Measurements from ENCODE around the gene NUB1.
A peak's percentile ranks its signal among the peaks of the same experiment; 100 is the strongest.
"Not testable (repeated sequence)": the region's sequence is repeated elsewhere in the genome, so short reads cannot be mapped to it uniquely, and the experiment has no call there.

Gene NUB1

GRCh38 chr7:151341357-151342101 lies at the start of gene NUB1:
TSS of gene NUB1 (plus strand) at chr7:151341812. CDS start at chr7:151345350, 3,538 bp downstream.
- peak; percentile 48 for DNase-seq

GRCh38 chr7:151292850-151293249 lies 48.8 kb upstream of the NUB1 start:
- no peak for DNase-seq

- no peak for DNase-seq
These were observed 45.2 kb upstream of the NUB1 start for GRCh38 chr7:151296202-151296992.

- no peak for DNase-seq
These were observed 42.8 kb upstream of the NUB1 start for GRCh38 chr7:151298765-151299164.

GRCh38 chr7:151299530-151299929 lies 42.1 kb upstream of the NUB1 start:
- DNase-seq = no peak

- no peak for DNase-seq
These were observed 41.5 kb upstream of the NUB1 start for GRCh38 chr7:151299940-151300645.

GRCh38 chr7:151301471-151302462 lies 39.8 kb upstream of the NUB1 start:
- DNase-seq = no peak

GRCh38 chr7:151304251-151304650 lies 37.4 kb upstream of the NUB1 start:
- DNase-seq = not testable (repeated sequence)

GRCh38 chr7:151304856-151305255 lies 36.8 kb upstream of the NUB1 start:
- no peak for DNase-seq

- DNase-seq = no peak
These were observed 35.2 kb upstream of the NUB1 start for GRCh38 chr7:151306374-151306773.

- no peak for DNase-seq
These were observed 34.8 kb upstream of the NUB1 start for GRCh38 chr7:151306860-151307259.

- DNase-seq = no peak
These were observed 34.1 kb upstream of the NUB1 start for GRCh38 chr7:151307536-151307935.

GRCh38 chr7:151308256-151308655 lies 33.4 kb upstream of the NUB1 start:
- no peak for DNase-seq

GRCh38 chr7:151308791-151309190 lies 32.8 kb upstream of the NUB1 start:
- DNase-seq = no peak

- DNase-seq = no peak
These were observed 32.3 kb upstream of the NUB1 start for GRCh38 chr7:151309311-151309710.

- no peak for DNase-seq
These were observed 31.0 kb upstream of the NUB1 start for GRCh38 chr7:151310578-151310977.

GRCh38 chr7:151311294-151311864 lies 30.2 kb upstream of the NUB1 start:
- DNase-seq = no peak

GRCh38 chr7:151312356-151312755 lies 29.3 kb upstream of the NUB1 start:
- no peak for DNase-seq

- DNase-seq = no peak
These were observed 28.5 kb upstream of the NUB1 start for GRCh38 chr7:151312831-151313809.

GRCh38 chr7:151313857-151314256 lies 27.8 kb upstream of the NUB1 start:
- DNase-seq = peak; percentile 7

- DNase-seq = no peak
These were observed 27.2 kb upstream of the NUB1 start for GRCh38 chr7:151314401-151314800.

Measured in NCI-H446 treated with DMSO at 0.1 percent for 48 hours (cell line).